GM21528 (cell line): Measurements from ENCODE around the gene WFDC1.

ENCODE experiments used
- ATAC-seq: cut with Tn5 transposase; IDR thresholded peaks from one replicate; pipeline ENCODE4 v1.9.1; 2021; ENCODE audit warnings: mild to moderate bottlenecking, moderate library complexity; ENCODE audit not compliant: unreplicated experiment, low FRiP score

The WFDC1 gene

GRCh38 chr16:84348386-84348888 lies 53.8 kb downstream of the WFDC1 start:
- ATAC-seq = no peak

GRCh38 chr16:84349862-84350684 lies 55.4 kb downstream of the WFDC1 start:
- no peak for ATAC-seq

GRCh38 chr16:84350685-84351400 lies 56.2 kb downstream of the WFDC1 start:
- no peak for ATAC-seq

- ATAC-seq = no peak
Measured at GRCh38 chr16:84351630-84352029, 57.0 kb downstream of the WFDC1 start.

- ATAC-seq = no peak
Measured at GRCh38 chr16:84354306-84354705, 59.6 kb downstream of the WFDC1 start.

GRCh38 chr16:84355149-84355548 lies 60.5 kb downstream of the WFDC1 start:
- no peak for ATAC-seq

GRCh38 chr16:84356176-84356575 lies 61.5 kb downstream of the WFDC1 start:
- ATAC-seq = no peak

- no peak for ATAC-seq
Measured at GRCh38 chr16:84356591-84357116, 62.0 kb downstream of the WFDC1 start.

- no peak for ATAC-seq
Measured at GRCh38 chr16:84357191-84357651, 62.5 kb downstream of the WFDC1 start.

- no peak for ATAC-seq
Measured at GRCh38 chr16:84358601-84359295, 64.1 kb downstream of the WFDC1 start.

- no peak for ATAC-seq
Measured at GRCh38 chr16:84359326-84359725, 64.6 kb downstream of the WFDC1 start.

GRCh38 chr16:84360170-84360569 lies 65.5 kb downstream of the WFDC1 start:
- ATAC-seq = no peak

- no peak for ATAC-seq
Measured at GRCh38 chr16:84360748-84361147, 66.1 kb downstream of the WFDC1 start.

- ATAC-seq = no peak
Measured at GRCh38 chr16:84361546-84361945, 66.9 kb downstream of the WFDC1 start.

- ATAC-seq = no peak
Measured at GRCh38 chr16:84362471-84362941, 67.8 kb downstream of the WFDC1 start.

GRCh38 chr16:84366208-84366607 lies 71.5 kb downstream of the WFDC1 start:
- ATAC-seq = no peak

- no peak for ATAC-seq
Measured at GRCh38 chr16:84367297-84367680, 72.6 kb downstream of the WFDC1 start.

- no peak for ATAC-seq
Measured at GRCh38 chr16:84367750-84368307, 73.2 kb downstream of the WFDC1 start.

GRCh38 chr16:84368308-84368996 lies 73.8 kb downstream of the WFDC1 start, which contains the start of gene ATP2C2:
Gene ATP2C2, plus strand, starts transcription at chr16:84368538. Its CDS starts 78 bp downstream, at chr16:84368616.
- no peak for ATAC-seq

- no peak for ATAC-seq
Measured at GRCh38 chr16:84369105-84369504, 74.4 kb downstream of the WFDC1 start.
